Measurements from ENCODE around the gene ZNF668.
"Not testable (repeated sequence)": the region's sequence is repeated elsewhere in the genome, so short reads cannot be mapped to it uniquely, and the experiment has no call there.

ZNF668 gene

GRCh38 chr16:31016018-31016417 is 58.0 kb downstream of the ZNF668 start:
- in situ Hi-C loops (cut with MboI; ENCODE audit: low sequenced_read_pairs): no loop called here

- in situ Hi-C loops (cut with MboI; ENCODE audit: low sequenced_read_pairs): not testable (repeated sequence)
Measured at GRCh38 chr16:31013292-31013691, 60.7 kb downstream of the ZNF668 start.

GRCh38 chr16:31011815-31012214 is 62.2 kb downstream of the ZNF668 start:
- in situ Hi-C loops (cut with MboI; ENCODE audit: low sequenced_read_pairs): not testable (repeated sequence)
